Keratinocyte (primary cell): ENCODE measurements around the gene SPRED3. TPM values are rescaled to one million over a fixed set of nuclear protein-coding genes. Genes with fewer than 3 reads are reported as not detected.

Experiments
- DNase-seq: peaks from one replicate; pipeline ENCODE4 v3.0.0-alpha.2; 2011; ENCODE audit warnings: low read depth, missing footprints, low spot score
- FAIRE-seq: peaks from 2 replicates; lab custom pipeline; 2011; peaks lifted over from hg19 to GRCh38; lab: Jason Lieb, UNC
- H2AFZ ChIP-seq: 2 replicates; pipeline ENCODE4 v1.6.0; 2012; ENCODE audit warnings: low read length, control low read depth, inconsistent platforms; ENCODE audit not compliant: control insufficient read depth
- H3K27ac ChIP-seq: 2 replicates; pipeline ENCODE4 v1.5.1; 2011; ENCODE audit warnings: low read length; ENCODE audit not compliant: control insufficient read depth, insufficient read depth
- H3K27me3 ChIP-seq: 3 replicates; pipeline ENCODE4 v1.6.0; 2011; ENCODE audit warnings: low read length; ENCODE audit not compliant: control insufficient read depth, insufficient read depth; ENCODE audit errors: extremely low read depth
- H3K36me3 ChIP-seq, 2 experiments: 2 replicates in 1 of 2; 3 replicates in 1 of 2; pipeline ENCODE4 v1.5.1; 2011; ENCODE audit warnings: low read length in 2 of 2, mild to moderate bottlenecking in 1 of 2; ENCODE audit not compliant: control insufficient read depth in 2 of 2, insufficient read depth in 2 of 2; ENCODE audit errors: extremely low read depth in 1 of 2
- H3K4me1 ChIP-seq: 3 replicates; pipeline ENCODE4 v1.5.1; 2011; ENCODE audit warnings: low read length; ENCODE audit not compliant: control insufficient read depth, insufficient read depth; ENCODE audit errors: extremely low read depth
- H3K4me2 ChIP-seq: 3 replicates; pipeline ENCODE4 v1.6.0; 2011; ENCODE audit warnings: low read depth, low read length; ENCODE audit not compliant: control insufficient read depth, insufficient read depth; ENCODE audit errors: extremely low read depth
- H3K4me3 ChIP-seq, 3 experiments: fragments of 200-600 bp in 1 of 3; sonication (generic) in 1 of 3; 2 replicates in 2 of 3; 3 replicates in 1 of 3; pipeline ENCODE4 v1.5.1; 2011 to 2016; ENCODE audit warnings: low read length in 3 of 3, mild to moderate bottlenecking in 3 of 3, control low read depth in 2 of 3, inconsistent platforms in 1 of 3, low read depth in 1 of 3, mixed read lengths in 1 of 3, mixed run types in 1 of 3, moderate library complexity in 1 of 3; ENCODE audit not compliant: control insufficient read depth in 2 of 3, insufficient read depth in 2 of 3; ENCODE audit errors: extremely low read depth in 1 of 3
- H3K79me2 ChIP-seq: 2 replicates; pipeline ENCODE4 v1.6.0; 2012; ENCODE audit warnings: low read length; ENCODE audit not compliant: control insufficient read depth, insufficient read depth
- H3K9ac ChIP-seq: 3 replicates; pipeline ENCODE4 v1.6.0; 2011; ENCODE audit warnings: low read length; ENCODE audit not compliant: control insufficient read depth, insufficient read depth; ENCODE audit errors: extremely low read depth
- H3K9me1 ChIP-seq: 3 replicates; pipeline ENCODE4 v1.6.0; 2011; ENCODE audit warnings: low read length; ENCODE audit not compliant: control insufficient read depth, insufficient read depth; ENCODE audit errors: extremely low read depth
- H3K9me3 ChIP-seq: 2 replicates; pipeline ENCODE4 v1.5.1; 2012; ENCODE audit warnings: low read depth, low read length; ENCODE audit not compliant: control insufficient read depth
- H4K20me1 ChIP-seq: 3 replicates; pipeline ENCODE4 v1.6.0; 2011; ENCODE audit warnings: low read length; ENCODE audit not compliant: control insufficient read depth, insufficient read depth; ENCODE audit errors: extremely low read depth
- CTCF ChIP-seq, 3 experiments: IDR thresholded peaks in 1 of 3; conservative IDR thresholded peaks in 1 of 3; optimal IDR thresholded peaks in 1 of 3; 2 replicates in 2 of 3; 3 replicates in 1 of 3; pipeline versions ENCODE3 to v1.5.1; 2011; ENCODE audit warnings: low read length in 3 of 3, mild to moderate bottlenecking in 3 of 3, moderate library complexity in 2 of 3, control low read depth in 1 of 3, inconsistent platforms in 1 of 3; ENCODE audit not compliant: insufficient read depth in 2 of 3; ENCODE audit errors: extremely low read depth in 1 of 3
- EZH2 ChIP-seq: IDR thresholded peaks from one replicate; pipeline ENCODE4 v1.6.1; 2012; ENCODE audit warnings: inconsistent platforms, mild to moderate bottlenecking, low read length, moderate library complexity
- dilution Hi-C: fragments of 300-500 bp; cut with MboI; formaldehyde crosslinking; loops from one replicate; pipeline ENCODE4 v1.7.0; 2020; ENCODE audit warnings: low sequenced_read_pairs; ENCODE audit not compliant: extremely low pct_ligation_motif_present
- polyA plus RNA-seq, 5 experiments: library from polyadenylated mRNA; depleted of rRNA in 3 of 5; stranded (reverse) in 3 of 5; stranded (forward) in 1 of 5; unstranded in 1 of 5; fragments of >200 nt; gene quantifications; 1 replicate in 1 of 5; 2 replicates in 3 of 5; 3 replicates in 1 of 5; pipeline versions ENCODE4 v1.2.1 to v1.2.3, GENCODE V29; 2011 to 2012; ENCODE audit warnings: missing spikeins in 2 of 5, low read depth in 1 of 5, low replicate concordance in 1 of 5

Gene SPRED3
- polyA plus RNA-seq, 1 donor (not counting 4 experiments of a cell fraction or from before 2014, with no cell fraction given), result 2.6 TPM

DNA sequence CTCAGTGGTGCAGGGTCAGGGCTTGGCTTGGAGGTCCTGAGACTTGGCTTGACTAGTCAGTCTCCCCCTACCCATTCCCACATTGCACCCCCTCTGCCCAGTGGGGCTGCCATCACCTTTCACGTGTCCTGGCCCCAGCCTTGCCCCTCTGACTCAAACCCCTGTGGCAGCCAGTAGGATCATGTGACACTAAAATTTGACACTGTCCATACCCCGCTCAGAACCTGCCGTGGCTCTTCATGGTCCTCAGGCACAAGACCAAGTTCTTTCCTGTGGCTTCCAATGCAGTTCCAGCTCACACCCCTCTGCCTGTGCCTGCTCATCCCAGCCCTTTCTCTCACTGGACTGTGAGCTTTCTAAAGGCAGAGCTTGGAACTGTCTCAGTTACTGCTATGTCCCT lies 11.9 kb upstream of the SPRED3 start:
- H3K79me2 ChIP-seq, result peaks cover 41% of the 10 kb centered on the region
- H4K20me1 ChIP-seq, result peaks cover 6% of the 10 kb centered on the region

GRCh38 chr19:38377052-38377451 lies 11.4 kb upstream of the SPRED3 start:
- no peaks in the 10 kb centered on the region for H3K9me3 ChIP-seq
- peaks cover 7% of the 10 kb centered on the region for H4K20me1 ChIP-seq
- H2AFZ ChIP-seq, result no peak overlapping the region
- H3K4me1 ChIP-seq, result peaks cover 15% of the 10 kb centered on the region
- FAIRE-seq (no peak), DNase-seq (no peak)
- H3K27ac ChIP-seq, result no peak overlapping the region
- peaks cover 41% of the 10 kb centered on the region for H3K79me2 ChIP-seq
- no peak overlapping the region for H3K9ac ChIP-seq
- peaks cover 23 to 32% of the 10 kb centered on the region in 2 experiments for H3K36me3 ChIP-seq
- peaks cover 12% of the 10 kb centered on the region for H3K9me1 ChIP-seq
- dilution Hi-C loops, result no loop called here
- no peak overlapping the region for H3K4me2 ChIP-seq
- no peaks in the 10 kb centered on the region for H3K27me3 ChIP-seq
- TF ChIP-seq CTCF (optimal IDR thresholded peaks at IDR 0.05 in 1 of 3, IDR thresholded peaks at IDR 0.05 in 1 of 3, conservative IDR thresholded peaks at IDR 0.05 in 1 of 3; ENCODE audit: extremely low read depth in 1 of 3, insufficient read depth in 2 of 3, low read length in 3 of 3), result no peak
- TF ChIP-seq EZH2, result no peak
- no peak overlapping the region for H3K4me3 ChIP-seq

More for the DNA sequence above, 11.9 kb upstream of the SPRED3 start:
- Histone ChIP-seq H3K4me3 (peak overlapping the region in 1 of 3 experiments; percentile 89), H3K9me3 (no peaks in the 10 kb centered on the region), H3K27me3 (no peaks in the 10 kb centered on the region), H3K27ac (no peak overlapping the region), H3K4me2 (peak overlapping the region; percentile 100), H3K4me1 (peaks cover 14% of the 10 kb centered on the region), H3K36me3 (peaks cover 22 to 27% of the 10 kb centered on the region in 2 experiments), H2AFZ (no peak overlapping the region), H3K9me1 (peaks cover 11% of the 10 kb centered on the region), H3K9ac (no peak overlapping the region)
- FAIRE-seq (no peak), DNase-seq (no peak)
- no peak for TF ChIP-seq EZH2
- no peak for TF ChIP-seq CTCF (optimal IDR thresholded peaks at IDR 0.05 in 1 of 3, IDR thresholded peaks at IDR 0.05 in 1 of 3, conservative IDR thresholded peaks at IDR 0.05 in 1 of 3; ENCODE audit: extremely low read depth in 1 of 3, insufficient read depth in 2 of 3, low read length in 3 of 3)
- dilution Hi-C loops, result no loop called here
